Activated T-cell treated with anti-CD3 and anti-CD28 coated beads for 24 hours (primary cell): ENCODE data around the gene ANO6.

Source experiments
- DNase-seq: peaks from one replicate; pipeline ENCODE4 v3.0.0-alpha.2; 2020; ENCODE audit warnings: low read depth

The ANO6 gene

GRCh38 chr12:45279931-45280830, 64.3 kb downstream of the ANO6 start:
- DNase-seq, result no peak

DNA sequence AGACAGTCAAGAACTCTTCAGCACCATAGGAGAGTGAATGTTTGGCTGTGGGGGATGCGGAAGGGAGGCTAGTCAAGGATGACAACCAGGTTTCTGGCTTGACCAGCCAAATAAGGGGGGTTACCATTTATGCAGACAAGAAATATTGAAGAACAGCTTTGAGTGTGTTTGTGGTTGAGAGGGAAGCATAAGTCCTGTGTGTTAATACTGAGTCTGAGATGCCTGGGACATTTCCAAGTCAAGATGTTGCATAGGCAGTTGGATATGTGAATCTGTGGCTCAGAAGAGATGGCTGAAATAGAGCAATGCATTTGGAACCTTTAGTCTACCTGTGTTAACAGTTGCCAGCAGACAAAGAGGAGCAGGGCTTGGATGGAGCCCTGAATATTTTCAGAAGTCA, 66.1 kb downstream of the ANO6 start:
- DNase-seq, result no peak

DNA sequence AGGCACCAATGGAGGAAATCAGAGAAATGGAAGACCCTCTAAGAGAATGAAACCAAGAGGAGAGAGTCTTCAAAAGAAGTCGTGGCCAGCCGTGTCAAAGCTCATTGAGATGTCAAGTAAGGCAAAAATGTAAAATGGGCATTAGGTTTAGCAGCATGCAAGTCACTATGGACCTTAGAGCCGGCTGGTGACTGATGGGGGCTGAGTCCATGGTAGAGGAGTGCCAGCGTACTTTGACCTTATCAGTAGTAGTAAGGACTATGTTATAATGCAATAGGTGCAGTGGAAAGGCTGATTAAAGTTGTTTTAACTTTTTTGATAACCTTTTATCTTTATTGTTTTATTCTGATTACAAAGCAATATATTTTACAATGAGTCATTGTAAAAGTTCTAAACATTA, 66.5 kb downstream of the ANO6 start:
- DNase-seq, result no peak

- DNase-seq, result no peak
Observed at GRCh38 chr12:45284096-45284901, 68.4 kb downstream of the ANO6 start.

DNA sequence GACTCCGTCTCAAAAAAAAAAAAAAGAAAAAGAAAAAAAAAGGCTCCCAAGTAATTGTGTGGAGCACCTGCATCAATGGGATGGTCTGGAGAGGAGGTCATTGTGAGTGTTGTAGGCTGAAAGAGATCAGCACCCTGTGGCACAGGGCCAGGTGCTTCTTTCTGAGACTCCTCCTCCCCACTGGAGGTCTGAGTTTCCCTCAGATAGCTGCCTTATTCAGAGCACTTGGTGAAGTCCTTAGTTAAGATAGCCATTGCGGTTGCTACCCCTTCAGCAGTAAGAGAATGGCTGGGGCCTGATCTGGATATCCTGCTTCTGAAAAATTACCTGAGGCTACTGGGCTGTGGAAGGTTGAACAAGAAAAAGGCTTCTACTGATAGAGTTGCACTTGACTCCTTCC, 69.8 kb downstream of the ANO6 start:
- no peak for DNase-seq

DNA sequence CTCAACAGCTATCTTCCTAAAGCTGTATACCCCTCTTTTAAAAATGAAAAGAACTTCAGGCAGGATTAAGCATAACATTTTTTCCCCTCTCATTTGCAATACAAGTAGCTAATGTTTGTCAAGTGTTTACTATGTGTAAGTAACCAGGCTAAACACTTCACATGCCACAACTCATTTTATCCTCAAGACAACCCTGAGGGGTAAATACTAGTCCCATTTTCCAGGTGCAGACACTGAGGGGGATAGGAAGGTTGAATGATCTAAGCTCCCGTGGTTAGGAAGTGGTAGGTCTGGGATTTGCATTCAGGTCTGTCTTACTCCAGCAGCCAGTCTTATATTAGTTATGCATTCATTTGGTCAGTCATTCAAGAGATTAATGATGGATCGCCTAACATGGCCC, 70.7 kb downstream of the ANO6 start:
- no peak for DNase-seq

DNA sequence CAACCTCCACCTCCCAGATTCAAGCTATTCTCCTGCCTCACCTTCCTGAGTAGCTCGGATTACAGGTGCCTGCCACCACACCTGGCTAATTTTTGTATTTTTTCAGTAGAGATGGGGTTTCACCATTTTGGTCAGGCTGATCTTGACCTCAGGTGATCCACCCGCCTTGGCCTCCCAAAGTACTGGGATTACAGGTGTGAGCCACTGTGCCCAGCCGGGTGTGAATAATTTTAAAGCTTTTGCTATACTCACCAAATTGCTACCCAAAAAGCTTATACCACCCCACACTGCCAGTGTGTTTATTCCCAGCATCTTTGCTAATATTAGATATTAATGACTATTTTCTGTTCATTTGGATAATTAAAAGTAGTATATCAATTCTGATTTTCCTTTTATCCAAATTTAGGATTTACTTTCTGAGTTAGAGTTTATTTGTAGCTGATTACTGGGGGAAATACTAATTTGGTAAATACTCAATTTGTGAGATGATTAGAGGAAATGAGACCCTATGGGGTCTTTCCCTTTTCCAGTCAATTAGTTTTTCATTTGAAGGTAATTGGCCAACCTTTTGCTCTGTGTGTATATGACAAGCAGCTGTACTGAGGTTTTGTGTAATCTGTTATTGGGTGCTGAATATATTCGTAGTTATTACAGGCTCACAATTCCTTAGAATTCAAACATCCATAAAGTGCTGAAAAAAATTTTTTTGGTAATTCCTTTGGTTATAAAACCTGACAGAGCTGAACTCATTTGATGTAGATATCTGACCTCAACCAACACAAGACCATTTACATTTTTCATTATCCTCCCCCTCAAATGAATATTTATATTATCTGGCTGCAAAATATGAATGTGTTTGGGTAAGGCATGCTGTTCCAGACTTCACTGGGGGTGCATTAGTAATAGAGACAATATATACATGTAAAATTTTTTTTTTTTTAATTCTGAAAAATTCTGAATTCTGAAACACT, 73.6 kb downstream of the ANO6 start:
- no peak for DNase-seq

DNA sequence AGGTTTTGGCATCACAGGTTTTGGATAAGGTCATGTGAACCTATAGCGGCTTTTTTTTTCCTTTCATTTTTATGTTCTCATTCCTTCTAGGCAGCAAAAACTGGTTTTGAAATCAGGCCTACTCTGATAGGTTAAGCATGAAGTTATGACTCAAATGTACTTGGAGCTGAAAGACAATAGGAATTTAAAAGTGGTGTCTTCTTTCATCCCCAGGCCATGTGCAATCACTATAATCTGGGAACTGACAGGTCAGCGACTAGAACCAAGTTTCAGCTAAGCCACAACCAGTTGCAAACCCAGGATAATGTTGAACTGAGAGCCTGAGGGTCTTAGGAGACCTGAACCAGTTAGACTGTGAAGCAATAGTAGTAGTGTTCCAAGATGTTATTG, 74.3 kb downstream of the ANO6 start:
- DNase-seq, result no peak

DNA sequence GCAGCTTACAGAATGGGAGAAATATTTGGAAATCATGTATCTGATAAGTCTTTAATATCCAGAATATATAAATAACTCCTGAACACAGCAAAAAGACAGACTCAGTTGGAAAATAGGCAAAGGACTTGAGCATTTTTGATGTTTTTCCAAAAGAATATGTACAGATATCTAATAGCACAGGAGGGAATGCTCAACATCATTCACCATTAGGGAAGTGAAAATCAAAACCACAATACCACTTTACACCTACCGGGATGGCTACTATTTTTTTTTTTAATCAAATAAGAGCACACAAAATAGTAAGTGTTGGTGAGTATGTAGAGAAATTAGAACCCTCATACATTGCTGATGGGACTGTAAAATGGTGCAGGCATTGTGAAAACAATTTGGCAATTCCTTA, 75.6 kb downstream of the ANO6 start:
- no peak for DNase-seq

- DNase-seq, result no peak
Observed at GRCh38 chr12:45292486-45293195, 76.7 kb downstream of the ANO6 start.

DNA sequence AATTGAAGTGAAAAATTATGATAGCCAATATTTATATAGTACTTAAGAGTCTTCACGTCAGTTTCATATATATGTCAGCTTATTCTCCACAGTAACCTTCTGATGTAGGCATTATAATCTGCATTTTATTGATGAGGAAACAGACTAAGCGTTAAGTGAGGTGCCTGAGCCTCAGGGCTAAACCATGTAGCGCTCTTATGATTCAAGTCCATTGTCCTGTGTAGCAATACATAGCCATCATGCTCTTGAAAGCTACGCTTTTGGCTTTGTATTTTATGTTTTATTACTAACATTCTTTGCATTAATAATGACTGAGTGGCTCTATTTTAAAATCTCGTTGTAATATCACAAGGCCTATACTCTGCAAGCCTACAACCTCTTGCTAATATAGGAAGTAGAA, 79.0 kb downstream of the ANO6 start:
- no peak for DNase-seq

GRCh38 chr12:45296046-45296586, 80.2 kb downstream of the ANO6 start:
- no peak for DNase-seq

GRCh38 chr12:45298047-45298446, 82.2 kb downstream of the ANO6 start:
- no peak for DNase-seq

DNA sequence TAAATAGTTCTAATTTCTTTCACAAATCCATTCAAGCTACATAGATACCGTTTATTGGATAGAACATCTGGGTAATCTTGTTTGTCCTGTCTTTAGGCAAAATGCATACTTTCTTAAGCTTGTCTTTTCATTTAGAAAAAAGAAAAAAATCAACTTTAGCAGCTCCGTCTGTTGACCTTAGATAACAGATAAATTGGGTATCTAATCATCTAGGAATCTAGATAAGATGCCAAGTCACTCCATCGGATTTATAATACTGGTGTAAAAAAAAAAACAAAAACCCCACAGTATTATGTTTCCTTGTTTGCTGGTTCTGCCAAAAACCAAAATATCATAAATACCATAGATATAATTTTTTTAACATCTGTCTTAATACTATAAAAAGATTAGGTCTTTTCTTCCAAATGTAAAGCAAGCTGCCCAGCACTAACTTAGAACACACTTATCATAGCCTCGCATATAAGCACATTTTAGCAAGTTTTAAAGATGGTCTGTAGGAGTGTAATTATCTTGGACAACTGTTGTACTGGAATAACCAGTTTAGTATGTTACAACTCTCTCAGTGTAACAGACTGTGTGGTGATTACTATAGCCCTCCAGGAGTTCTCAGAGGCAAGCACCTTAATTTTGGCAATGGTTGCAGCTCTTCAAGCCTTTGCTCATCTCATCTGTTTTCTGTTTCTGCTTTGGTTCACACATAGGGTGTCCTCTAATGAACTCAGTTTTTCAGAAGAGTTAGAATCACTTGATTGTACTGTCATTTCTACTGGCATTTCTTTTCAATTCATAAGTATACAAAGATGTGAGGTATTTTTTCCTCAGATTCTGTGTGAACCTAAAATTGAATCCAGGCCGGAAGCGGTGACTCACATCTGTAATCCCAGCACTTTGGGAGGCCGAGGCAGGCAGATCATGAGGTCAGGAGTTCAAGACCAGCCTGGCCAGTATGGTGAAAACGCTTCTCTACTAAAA, 83.1 kb downstream of the ANO6 start:
- DNase-seq, result no peak

- no peak for DNase-seq
Observed at GRCh38 chr12:45302621-45303369, 86.9 kb downstream of the ANO6 start.

DNA sequence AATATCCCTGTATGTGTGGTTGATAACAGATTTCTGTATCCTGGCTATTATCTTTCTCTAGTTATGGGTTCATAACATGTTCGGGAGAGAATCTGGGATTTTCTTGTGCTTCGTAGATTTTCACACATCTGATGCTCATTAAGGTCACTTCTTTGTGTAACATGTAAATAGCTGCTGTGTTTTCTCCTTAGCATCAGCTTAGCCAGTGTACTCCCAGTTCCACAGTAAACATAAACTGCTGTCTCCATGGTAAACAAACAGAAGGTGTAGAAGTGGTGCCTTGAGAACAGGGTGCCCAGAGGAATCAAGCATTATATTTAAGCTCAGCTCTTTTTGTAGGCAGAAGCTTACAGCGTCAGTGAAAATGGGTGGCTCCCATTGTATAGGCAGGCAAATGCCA, 88.0 kb downstream of the ANO6 start:
- DNase-seq, result no peak

GRCh38 chr12:45304514-45305178, 88.8 kb downstream of the ANO6 start:
- no peak for DNase-seq

GRCh38 chr12:45305907-45306306, 90.0 kb downstream of the ANO6 start:
- DNase-seq, result no peak
